Adrenal gland (tissue), 12 donors: ENCODE measurements around the gene GRHPR. TPM values are rescaled to one million over a fixed set of nuclear protein-coding genes. Genes with fewer than 3 reads are reported as not detected.

Experiments used
- DNase-seq, 7 donors: peaks; one replicate each; pipeline ENCODE4 v3.0.0-alpha.2; 2019 to 2020
- H3K27ac ChIP-seq, 5 donors: fragments of 200-600 bp; sonication (generic) in 4 of 5; 1 replicate in 3 of 5; 2 replicates in 2 of 5; pipeline versions ENCODE4 v1.5.1 to v1.8.0; 2016 to 2020; ENCODE audit warnings: mild to moderate bottlenecking in 1 of 5
- H3K27me3 ChIP-seq: fragments of 200-600 bp; 2 replicates; pipeline ENCODE4 v1.8.0; 2021
- H3K36me3 ChIP-seq, 2 donors: fragments of 200-600 bp; replicated peaks in 1 of 2; 1 replicate in 1 of 2; 2 replicates in 1 of 2; pipeline versions ENCODE4 v1.5.1 to v1.8.0; 2018 to 2022
- H3K4me1 ChIP-seq, 2 donors: fragments of 200-600 bp; replicated peaks in 1 of 2; 1 replicate in 1 of 2; 2 replicates in 1 of 2; pipeline versions ENCODE4 v1.5.1 to v1.8.0; 2018 to 2021
- H3K4me3 ChIP-seq, 4 donors: fragments of 200-600 bp; sonication (generic) in 3 of 4; one replicate each; pipeline ENCODE4 v1.5.1; 2016 to 2018
- H3K9me3 ChIP-seq, 3 donors: fragments of 200-600 bp; sonication (generic) in 1 of 3; replicated peaks in 1 of 3; 1 replicate in 2 of 3; 2 replicates in 1 of 3; pipeline versions ENCODE4 v1.5.1 to v1.8.0; 2016 to 2021
- POLR2A ChIP-seq, 2 donors: fragments of 450-650 bp; IDR thresholded peaks; one replicate each; pipeline ENCODE4 v1.6.1; 2017; ENCODE audit warnings: antibody characterized with exemption in 2 of 2, mild to moderate bottlenecking in 2 of 2, moderate library complexity in 1 of 2
- WGBS, 4 donors: extraction: QIAGEN DNeasy Blood & Tissue Kit in 2 of 4; methylation state at CpG; one replicate each; pipeline versions ENCODE4 v1.1.5 to v1.1.7; 2013 to 2017; 5-methylcytosine and 5-hydroxymethylcytosine counted together
- intact Hi-C, 2 donors: fragments of 100-400 bp; cut with DNase I; formaldehyde crosslinking; loops; one replicate each; pipeline versions ENCODE4 v1.14.1 to v1.15.0; 2022 to 2023
- polyA plus RNA-seq, 3 donors: library from polyadenylated mRNA; stranded (reverse); fragments of 200-250 nt in 2 of 3; fragments of 350-450 nt in 1 of 3; fragmentation: Illumina TruSeq in 1 of 3; extraction: RNeasy Lipid Tissue Mini Kit (QIAGEN cat#74804) in 1 of 3; gene quantifications; one replicate each; pipeline ENCODE4 v1.2.3, GENCODE V29; 2013 to 2014
- total RNA-seq, 9 donors: library from RNA; depleted of rRNA in 4 of 9; stranded (reverse); fragments of >200 nt in 4 of 9; fragments of 120-200 nt in 1 of 9; fragmentation: NEBNext Ultra II Directional in 1 of 9; extraction: Animal tissue kit (Norgen Biotek cat#: 25700) in 1 of 9; gene quantifications; one replicate each; pipeline versions ENCODE4 v1.1.0 to v1.2.4, GENCODE V29; 2013 to 2023
- TF ChIP-seq, protein P1 (sequence below), 6 experiments: fragments of 450-650 bp in 4 of 6; fragments of 200-600 bp in 2 of 6; sonication (generic) in 1 of 6; IDR thresholded peaks; 1 replicate in 5 of 6; 2 replicates in 1 of 6; pipeline versions ENCODE4 v1.5.1 to v1.8.0; 2016 to 2021; ENCODE audit warnings: antibody characterized with exemption in 6 of 6, mild to moderate bottlenecking in 2 of 6, moderate library complexity in 1 of 6
- donor health status: healthy with polysubstance abuse.
- donor health status: Bipolar disorder and iron deficiency.
- donor health status: DM: yes; HTN: yes; CAD: no.
- donor health status: DM: no; HTN: no; CAD: no.
- donor health status: DM: no; HTN: no; CAD: no.
- donor health status: DM: yes; HTN: yes; CAD: no.

Gene GRHPR
- total and polyA plus RNA-seq, 12 donors: 83.3 to 434 (median 230) TPM

- TF ChIP-seq, protein P1, sequence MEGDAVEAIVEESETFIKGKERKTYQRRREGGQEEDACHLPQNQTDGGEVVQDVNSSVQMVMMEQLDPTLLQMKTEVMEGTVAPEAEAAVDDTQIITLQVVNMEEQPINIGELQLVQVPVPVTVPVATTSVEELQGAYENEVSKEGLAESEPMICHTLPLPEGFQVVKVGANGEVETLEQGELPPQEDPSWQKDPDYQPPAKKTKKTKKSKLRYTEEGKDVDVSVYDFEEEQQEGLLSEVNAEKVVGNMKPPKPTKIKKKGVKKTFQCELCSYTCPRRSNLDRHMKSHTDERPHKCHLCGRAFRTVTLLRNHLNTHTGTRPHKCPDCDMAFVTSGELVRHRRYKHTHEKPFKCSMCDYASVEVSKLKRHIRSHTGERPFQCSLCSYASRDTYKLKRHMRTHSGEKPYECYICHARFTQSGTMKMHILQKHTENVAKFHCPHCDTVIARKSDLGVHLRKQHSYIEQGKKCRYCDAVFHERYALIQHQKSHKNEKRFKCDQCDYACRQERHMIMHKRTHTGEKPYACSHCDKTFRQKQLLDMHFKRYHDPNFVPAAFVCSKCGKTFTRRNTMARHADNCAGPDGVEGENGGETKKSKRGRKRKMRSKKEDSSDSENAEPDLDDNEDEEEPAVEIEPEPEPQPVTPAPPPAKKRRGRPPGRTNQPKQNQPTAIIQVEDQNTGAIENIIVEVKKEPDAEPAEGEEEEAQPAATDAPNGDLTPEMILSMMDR (IDR thresholded peaks at IDR 0.05): no peak
- no peak for TF ChIP-seq POLR2A (IDR thresholded peaks at IDR 0.05)
- no peak for DNase-seq
- no peak overlapping the region for H3K4me3 ChIP-seq
- intact Hi-C loops: no loop called here
- H3K4me1 ChIP-seq: no peaks in the 10 kb centered on the region
- no peaks in the 10 kb centered on the region for H3K36me3 ChIP-seq
- H3K27me3 ChIP-seq: no peaks in the 10 kb centered on the region
- no peaks in the 10 kb centered on the region for H3K9me3 ChIP-seq
- H3K27ac ChIP-seq: no peak overlapping the region
- WGBS, 4 donors: 89 to 92% (median 91%) methylated on average over 9 of the region's 9 CpGs
These were observed 41.9 kb upstream of the GRHPR start for GRCh38 chr9:37380570-37380969.

- no peak overlapping the region for H3K27ac ChIP-seq
- H3K4me1 ChIP-seq: no peaks in the 10 kb centered on the region
- H3K9me3 ChIP-seq: no peaks in the 10 kb centered on the region
- DNase-seq: peak; percentile 38 to 72 (median 64)
- no peak overlapping the region for H3K4me3 ChIP-seq
- intact Hi-C loops: no loop called here
- H3K27me3 ChIP-seq: no peaks in the 10 kb centered on the region
- 59 to 67% (median 66%) methylated on average over 10 to 11 of the region's 11 CpGs for WGBS, 4 donors
- no peaks in the 10 kb centered on the region for H3K36me3 ChIP-seq
- TF ChIP-seq, protein P1 (IDR thresholded peaks at IDR 0.05): no peak
- TF ChIP-seq POLR2A (IDR thresholded peaks at IDR 0.05): no peak
These were observed 41.3 kb upstream of the GRHPR start for GRCh38 chr9:37381094-37381741.

DNA sequence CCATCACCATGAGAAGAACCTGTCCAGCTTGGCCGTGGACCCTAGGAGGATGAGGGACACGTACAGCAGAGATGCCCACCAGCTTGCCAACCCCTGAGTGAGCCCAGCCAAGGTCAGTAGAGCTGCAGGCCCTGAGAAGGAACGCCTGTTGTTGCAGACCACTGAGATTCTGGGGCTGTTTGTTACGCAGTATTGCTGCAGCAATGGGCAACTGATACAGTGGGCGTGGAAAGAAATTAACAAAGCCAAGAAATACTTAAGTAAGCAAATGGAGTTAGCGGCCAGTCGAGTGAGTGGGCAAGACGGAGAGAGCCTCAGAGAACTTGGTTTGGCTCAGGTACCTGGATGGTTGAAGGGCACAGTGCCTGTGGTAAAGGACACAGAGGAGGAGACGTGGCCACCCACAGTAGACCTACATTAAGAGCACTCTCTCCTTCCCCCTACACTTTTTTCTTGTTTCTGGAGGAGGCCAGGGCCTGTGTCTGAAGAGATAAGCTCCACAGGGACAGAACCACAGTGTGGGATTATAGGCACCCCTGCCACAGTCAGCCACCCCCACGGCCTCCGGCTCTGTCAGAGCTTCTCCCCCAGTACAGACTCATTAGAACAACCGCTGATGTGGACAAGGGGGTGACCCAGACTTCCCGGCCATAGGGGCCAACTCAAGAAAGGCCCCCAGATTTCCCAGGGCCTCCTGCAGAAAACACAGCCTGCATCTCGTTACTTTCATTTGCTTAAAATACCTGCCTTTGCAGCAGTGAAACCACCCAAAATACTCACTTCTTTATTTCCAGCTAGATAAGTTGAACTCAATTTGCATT lies 40.1 kb upstream of the GRHPR start:
- no peak overlapping the region for H3K27ac ChIP-seq
- no peak for DNase-seq
- H3K4me3 ChIP-seq: no peak overlapping the region
- intact Hi-C loops: no loop called here
- no peaks in the 10 kb centered on the region for H3K4me1 ChIP-seq
- H3K36me3 ChIP-seq: no peaks in the 10 kb centered on the region
- no peaks in the 10 kb centered on the region for H3K9me3 ChIP-seq
- WGBS, 4 donors: 86 to 90% (median 88%) methylated on average over 12 to 14 of the region's 14 CpGs
- TF ChIP-seq, protein P1 (IDR thresholded peaks at IDR 0.05): no peak
- no peaks in the 10 kb centered on the region for H3K27me3 ChIP-seq

- no peaks in the 10 kb centered on the region for H3K4me1 ChIP-seq
- 69 to 72% (median 72%) methylated on average over 5 of the region's 5 CpGs; no CpG with 5 or more reads in 1 of the 4 donors for whole genome bisulfite sequencing, 4 donors
- intact Hi-C loops: no loop called here
- no peaks in the 10 kb centered on the region for H3K36me3 ChIP-seq
- no peaks in the 10 kb centered on the region for H3K27me3 ChIP-seq
- no peak overlapping the region for H3K4me3 ChIP-seq
- H3K9me3 ChIP-seq: no peaks in the 10 kb centered on the region
- no peak overlapping the region for H3K27ac ChIP-seq
- TF ChIP-seq, protein P1 (IDR thresholded peaks at IDR 0.05): no peak
- no peak for TF ChIP-seq POLR2A (IDR thresholded peaks at IDR 0.05)
- DNase-seq: no peak
These were observed 39.5 kb upstream of the GRHPR start for GRCh38 chr9:37382982-37383357.
